GM18526 (cell line): ENCODE measurements around the gene MEG3.

Experiments
- POLR2A ChIP-seq: IDR thresholded peaks from 3 replicates; pipeline ENCODE4 v1.6.1; 2011; ENCODE audit not compliant: insufficient read length; ENCODE audit errors: extremely low read depth

Gene MEG3

GRCh38 chr14:100868621-100869370 is 42.9 kb downstream of the MEG3 start:
- TF ChIP-seq POLR2A = no peak

- no peak for TF ChIP-seq POLR2A
These were observed 45.6 kb downstream of the MEG3 start for GRCh38 chr14:100871234-100872186.

DNA sequence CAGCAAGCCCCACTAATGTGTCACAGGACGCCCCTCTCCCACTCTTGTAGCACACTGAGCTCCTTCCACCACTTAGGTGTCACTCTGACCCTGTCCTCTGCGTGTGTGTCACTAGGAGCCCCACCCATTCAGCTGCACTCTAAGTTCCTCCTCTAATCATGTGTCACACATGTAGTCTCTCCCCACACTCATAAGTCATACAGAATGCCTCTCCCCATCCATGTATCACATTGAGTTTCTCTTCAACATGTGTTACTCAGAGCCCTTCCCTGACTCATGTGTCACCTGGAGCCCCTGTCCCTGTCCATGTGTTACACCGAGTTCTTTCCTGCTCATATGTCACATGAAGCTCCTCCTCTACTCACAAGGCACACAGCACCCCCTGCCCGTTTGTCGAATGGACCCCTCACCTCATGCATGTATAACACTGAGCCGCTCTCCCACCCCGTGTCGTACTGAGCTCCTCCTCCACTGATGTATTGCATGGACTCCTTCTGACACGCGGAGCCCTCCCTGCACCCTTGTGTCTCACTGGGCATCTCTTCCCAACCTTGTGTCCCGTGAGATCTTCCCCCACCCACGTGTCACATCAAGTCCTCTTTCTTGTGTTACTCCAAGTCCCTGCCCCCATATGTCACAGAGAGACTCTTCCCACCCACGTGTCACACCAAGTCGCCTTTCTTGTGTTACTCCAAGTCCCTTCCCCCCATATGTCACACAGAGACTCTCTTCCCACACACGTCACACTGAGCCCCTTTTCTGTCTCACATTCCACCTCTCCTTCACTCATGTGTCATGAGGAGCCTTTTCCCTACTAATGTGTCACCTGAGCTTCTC is 46.6 kb downstream of the MEG3 start:
- no peak for TF ChIP-seq POLR2A

- no peak for TF ChIP-seq POLR2A
These were observed 47.2 kb downstream of the MEG3 start for GRCh38 chr14:100873096-100873482.

GRCh38 chr14:100874051-100874410 is 48.1 kb downstream of the MEG3 start:
- no peak for TF ChIP-seq POLR2A

DNA sequence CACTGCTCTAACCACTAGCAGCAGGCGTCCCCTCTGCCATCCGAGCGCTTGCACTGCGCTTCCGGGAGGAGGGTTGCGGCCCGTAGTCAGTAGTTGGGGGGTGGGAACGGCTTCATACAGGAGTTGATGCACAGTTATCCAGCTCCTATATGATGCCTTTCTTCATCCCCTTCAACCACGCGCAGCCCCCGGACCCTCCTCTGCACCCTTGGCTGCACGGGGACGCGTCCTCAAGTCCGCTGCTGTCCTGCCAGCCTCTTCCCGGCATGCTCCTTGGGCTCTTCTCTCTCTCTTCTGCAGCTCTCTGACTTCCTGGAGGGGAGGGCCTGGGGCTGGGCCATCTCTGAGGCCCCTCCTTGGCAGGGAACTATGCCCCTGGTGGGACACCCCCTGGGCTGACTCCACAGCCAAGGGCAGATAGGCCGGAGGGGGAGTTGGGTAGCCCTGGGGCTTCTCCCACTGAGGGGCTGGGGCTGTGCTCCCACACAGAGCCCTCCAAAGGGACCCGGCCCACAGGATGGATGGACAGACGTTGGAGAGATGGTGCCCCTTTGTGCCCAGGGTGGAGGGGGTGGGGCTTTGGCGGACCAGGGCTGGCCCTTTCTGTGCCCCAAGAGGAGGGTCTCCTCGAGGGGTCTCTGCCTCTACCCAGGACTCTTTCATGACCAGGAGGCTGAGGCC is 48.6 kb downstream of the MEG3 start:
- no peak for TF ChIP-seq POLR2A

DNA sequence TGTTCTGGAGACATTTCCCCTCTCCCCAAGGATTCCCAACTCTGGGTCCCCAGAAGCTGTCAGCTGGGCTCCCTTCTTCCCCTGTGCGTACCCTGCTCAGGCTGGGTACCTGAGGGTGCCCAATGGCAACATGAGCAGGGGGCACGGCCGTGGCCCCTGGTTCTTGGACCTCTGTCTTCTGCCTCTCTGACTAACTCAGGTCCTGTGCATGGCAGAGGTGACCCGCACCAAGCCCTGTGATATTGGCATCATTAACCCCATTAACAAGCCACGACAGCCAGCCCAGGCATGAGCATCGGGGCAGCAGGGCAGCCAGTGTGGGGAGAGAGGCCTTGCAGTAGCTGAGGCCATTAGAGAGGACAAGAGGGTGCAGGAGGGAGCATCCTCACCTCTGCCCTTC is 49.2 kb downstream of the MEG3 start:
- no peak for TF ChIP-seq POLR2A

- TF ChIP-seq POLR2A = no peak
These were observed 50.1 kb downstream of the MEG3 start for GRCh38 chr14:100875861-100876590.

- TF ChIP-seq POLR2A = no peak
These were observed 52.6 kb downstream of the MEG3 start for GRCh38 chr14:100878271-100879146.

DNA sequence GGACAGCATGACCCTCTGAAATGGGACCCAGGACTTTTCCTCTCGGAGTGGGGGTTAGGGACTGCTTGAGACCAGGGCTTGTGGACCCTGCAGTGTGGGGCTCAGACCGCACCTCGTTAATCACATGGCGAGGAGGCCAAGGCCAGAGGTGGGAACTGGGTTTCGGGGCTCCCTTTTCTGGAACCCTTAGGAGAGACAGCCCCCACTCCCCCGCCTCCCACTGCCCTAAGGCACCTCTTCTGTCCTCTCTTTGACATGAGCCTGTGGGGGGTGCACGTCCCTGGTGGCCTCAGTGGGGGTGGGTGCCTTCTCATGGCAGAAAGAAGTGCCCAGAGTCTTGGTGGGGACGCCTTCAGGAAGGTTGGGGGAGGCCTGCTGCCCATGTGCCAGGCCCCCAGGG is 53.3 kb downstream of the MEG3 start:
- TF ChIP-seq POLR2A = no peak

- TF ChIP-seq POLR2A = no peak
These were observed 53.9 kb downstream of the MEG3 start for GRCh38 chr14:100879782-100880181.

- TF ChIP-seq POLR2A = no peak
These were observed 54.6 kb downstream of the MEG3 start for GRCh38 chr14:100880271-100881101.

GRCh38 chr14:100881211-100882025 is 55.5 kb downstream of the MEG3 start:
- no peak for TF ChIP-seq POLR2A
